Trophoblast cell (in vitro differentiated cells and primary cell): ENCODE measurements around the gene PFN1.

Experiments
- DNase-seq, 2 donors: peaks; one replicate each; pipeline ENCODE4 v3.0.0-alpha.2; 2016
- H2AFZ ChIP-seq: 2 replicates; pipeline ENCODE4 v1.6.1; 2013; ENCODE audit warnings: low read length, moderate library complexity, mild to moderate bottlenecking; ENCODE audit not compliant: insufficient read depth, poor library complexity
- H2AK5ac ChIP-seq: 2 replicates; pipeline ENCODE4 v1.6.1; 2013; ENCODE audit warnings: mild to moderate bottlenecking, low read length
- H2BK120ac ChIP-seq: 2 replicates; pipeline ENCODE4 v1.6.1; 2013; ENCODE audit warnings: low read length, mild to moderate bottlenecking, moderate library complexity; ENCODE audit not compliant: insufficient read depth, poor library complexity
- H2BK12ac ChIP-seq: 2 replicates; pipeline ENCODE4 v1.6.1; 2013; ENCODE audit warnings: mild to moderate bottlenecking, low read length, moderate library complexity
- H2BK5ac ChIP-seq: 2 replicates; pipeline ENCODE4 v1.6.1; 2013; ENCODE audit warnings: low read length, low read depth, moderate library complexity, mild to moderate bottlenecking; ENCODE audit not compliant: poor library complexity
- H3K14ac ChIP-seq: 2 replicates; pipeline ENCODE4 v1.6.1; 2013; ENCODE audit warnings: mild to moderate bottlenecking, low read length
- H3K18ac ChIP-seq: 2 replicates; pipeline ENCODE4 v1.6.1; 2013; ENCODE audit warnings: mild to moderate bottlenecking, low read length
- H3K23ac ChIP-seq: 2 replicates; pipeline ENCODE4 v1.6.1; 2013; ENCODE audit warnings: low read length
- H3K27ac ChIP-seq: 2 replicates; pipeline ENCODE4 v1.5.1; 2013; ENCODE audit warnings: low read depth, mild to moderate bottlenecking, inconsistent platforms, low read length, moderate library complexity
- H3K27me3 ChIP-seq: 2 replicates; pipeline ENCODE4 v1.6.1; 2013; ENCODE audit warnings: inconsistent platforms, mild to moderate bottlenecking, low read length, moderate library complexity; ENCODE audit not compliant: insufficient read depth
- H3K36me3 ChIP-seq, 2 experiments: 1 replicate in 1 of 2; 2 replicates in 1 of 2; pipeline ENCODE4 v1.6.1; 2013; ENCODE audit warnings: low read length in 2 of 2, mild to moderate bottlenecking in 2 of 2, moderate library complexity in 1 of 2; ENCODE audit not compliant: insufficient read depth in 2 of 2, control insufficient read depth in 1 of 2
- H3K4ac ChIP-seq: 2 replicates; pipeline ENCODE4 v1.6.1; 2013; ENCODE audit warnings: low read depth, mild to moderate bottlenecking, low read length, moderate library complexity
- H3K4me1 ChIP-seq, 2 experiments: 1 replicate in 1 of 2; 2 replicates in 1 of 2; pipeline ENCODE4 v1.6.1; 2013; ENCODE audit warnings: low read length in 2 of 2, mild to moderate bottlenecking in 2 of 2, moderate library complexity in 1 of 2; ENCODE audit not compliant: insufficient read depth in 2 of 2, control insufficient read depth in 1 of 2
- H3K4me2 ChIP-seq: 2 replicates; pipeline ENCODE4 v1.6.1; 2013; ENCODE audit warnings: inconsistent platforms, mild to moderate bottlenecking, low read length, moderate library complexity
- H3K4me3 ChIP-seq: 2 replicates; pipeline ENCODE4 v1.5.1; 2013; ENCODE audit warnings: mild to moderate bottlenecking, low read depth, low read length, inconsistent platforms
- H3K79me1 ChIP-seq: one replicate; pipeline ENCODE4 v1.6.1; 2013; ENCODE audit warnings: low read length
- H3K79me2 ChIP-seq: 2 replicates; pipeline ENCODE4 v1.6.1; 2013; ENCODE audit warnings: low read length, mild to moderate bottlenecking; ENCODE audit not compliant: control insufficient read depth, insufficient read depth, poor library complexity
- H3K9ac ChIP-seq: 2 replicates; pipeline ENCODE4 v1.6.1; 2013; ENCODE audit warnings: mild to moderate bottlenecking, low read length
- H3K9me3 ChIP-seq: 2 replicates; pipeline ENCODE4 v1.6.1; 2013; ENCODE audit warnings: low read depth, mild to moderate bottlenecking, control low read depth, inconsistent platforms, low read length; ENCODE audit not compliant: insufficient read depth
- H4K12ac ChIP-seq: 2 replicates; pipeline ENCODE4 v1.6.1; 2013; ENCODE audit warnings: low read depth, mild to moderate bottlenecking, low read length, moderate library complexity
- H4K8ac ChIP-seq: 2 replicates; pipeline ENCODE4 v1.6.1; 2013; ENCODE audit warnings: low read depth, mild to moderate bottlenecking, low read length, moderate library complexity
- H4K91ac ChIP-seq: one replicate; pipeline ENCODE4 v1.6.1; 2013; ENCODE audit warnings: low read depth, mild to moderate bottlenecking, low read length, moderate library complexity
- WGBS: extraction: QIAGEN DNeasy Blood & Tissue Kit; methylation state at CpG from one replicate; pipeline ENCODE4 v1.1.7; 2013; ENCODE audit warnings: missing lambda C conversion rate; ENCODE audit not compliant: insufficient read length, insufficient coverage; ENCODE audit errors: extremely low coverage; 5-methylcytosine and 5-hydroxymethylcytosine counted together

The PFN1 gene

GRCh38 chr17:4987767-4988567 lies 39.6 kb upstream of the PFN1 start:
- Histone ChIP-seq H3K4me2 (peak overlapping the region; percentile 81), H2BK12ac (no peak overlapping the region), H3K9ac (peak overlapping the region; percentile 59), H3K9me3 (no peaks in the 10 kb centered on the region), H3K79me2 (peaks cover 7% of the 10 kb centered on the region), H3K27ac (no peak overlapping the region), H3K27me3 (no peaks in the 10 kb centered on the region), H2BK120ac (peak overlapping the region; percentile 52), H3K79me1 (peaks cover 14% of the 10 kb centered on the region), H2AK5ac (peak overlapping the region; percentile 74), H3K4me3 (peak overlapping the region; percentile 79), H3K36me3 (peaks cover 2% of the 10 kb centered on the region in 2 experiments), H4K12ac (peak overlapping the region; percentile 90), H3K18ac (peak overlapping the region; percentile 24), H3K4ac (peak overlapping the region; percentile 66), H2BK5ac (peak overlapping the region; percentile 34), H2AFZ (peak overlapping the region; percentile 73), H3K4me1 (peaks cover 16 to 19% of the 10 kb centered on the region in 2 experiments), H4K91ac (peak overlapping the region; percentile 88), H3K14ac (peak overlapping the region; percentile 82), H4K8ac (peak overlapping the region; percentile 93), H3K23ac (no peak overlapping the region)
- peak in 1 of 2 donors; percentile 7 for DNase-seq
- WGBS = no CpG with 5 or more reads among the region's 30 CpGs

GRCh38 chr17:4986951-4987766 lies 38.8 kb upstream of the PFN1 start, which contains the start of gene CAMTA2:
TSS of gene CAMTA2 (minus strand) at chr17:4987675. CDS start at chr17:4986222, 1,453 bp downstream.
- Histone ChIP-seq H3K9ac (peak within 1 kb of the TSS; percentile 69), H3K18ac (peak within 1 kb of the TSS; percentile 43), H3K4me3 (peak within 1 kb of the TSS; percentile 79), H3K14ac (peak within 1 kb of the TSS; percentile 82), H4K8ac (peak within 1 kb of the TSS; percentile 93), H3K9me3 (no peaks in the 10 kb centered on the region), H3K27ac (peak within 1 kb of the TSS; percentile 31), H3K36me3 (peaks cover 10% of the 10 kb centered on the region in 2 experiments), H3K79me1 (peaks cover 14% of the 10 kb centered on the region), H2BK12ac (no peak within 1 kb of the TSS), H3K4me2 (peak within 1 kb of the TSS; percentile 81), H3K4ac (peak within 1 kb of the TSS; percentile 66), H3K23ac (no peak within 1 kb of the TSS), H2BK5ac (peak within 1 kb of the TSS; percentile 34), H2BK120ac (peak within 1 kb of the TSS; percentile 52), H2AFZ (peak within 1 kb of the TSS; percentile 73), H3K27me3 (no peaks in the 10 kb centered on the region), H3K4me1 (peaks cover 16 to 19% of the 10 kb centered on the region in 2 experiments), H2AK5ac (peak within 1 kb of the TSS; percentile 74), H4K12ac (peak within 1 kb of the TSS; percentile 90), H4K91ac (peak within 1 kb of the TSS; percentile 88), H3K79me2 (peaks cover 7% of the 10 kb centered on the region)
- peak; percentile 71 to 82 for DNase-seq
- no CpG with 5 or more reads among the region's 78 CpGs for WGBS

GRCh38 chr17:4986403-4986802 lies 38.1 kb upstream of the PFN1 start:
- Histone ChIP-seq H2AK5ac (no peak overlapping the region), H3K27me3 (no peaks in the 10 kb centered on the region), H2BK12ac (no peak overlapping the region), H3K9ac (no peak overlapping the region), H3K79me2 (peaks cover 7% of the 10 kb centered on the region), H3K4me3 (no peak overlapping the region), H3K4me2 (peak overlapping the region; percentile 81), H3K27ac (no peak overlapping the region), H4K12ac (peak overlapping the region; percentile 2), H4K8ac (peak overlapping the region; percentile 17), H2BK120ac (no peak overlapping the region), H3K14ac (no peak overlapping the region), H3K4me1 (peaks cover 16 to 19% of the 10 kb centered on the region in 2 experiments), H3K79me1 (peaks cover 14% of the 10 kb centered on the region), H3K18ac (no peak overlapping the region), H3K4ac (peak overlapping the region; percentile 27), H3K23ac (no peak overlapping the region), H3K36me3 (peaks cover 11 to 16% of the 10 kb centered on the region in 2 experiments), H3K9me3 (no peaks in the 10 kb centered on the region), H2BK5ac (no peak overlapping the region), H4K91ac (no peak overlapping the region), H2AFZ (no peak overlapping the region)
- no peak for DNase-seq
- no CpG with 5 or more reads among the region's 5 CpGs for WGBS

- no CpG with 5 or more reads among the region's 5 CpGs for WGBS
- peaks cover 3% of the 10 kb centered on the region for H3K79me2 ChIP-seq
- no peak overlapping the region for H4K8ac ChIP-seq
- no peak overlapping the region for H3K4ac ChIP-seq
- no peak overlapping the region for H2BK120ac ChIP-seq
- no peaks in the 10 kb centered on the region for H3K27me3 ChIP-seq
- peaks cover 8% of the 10 kb centered on the region in 2 experiments for H3K4me1 ChIP-seq
- no peak overlapping the region for H2BK12ac ChIP-seq
- H3K9me3 ChIP-seq = no peaks in the 10 kb centered on the region
- H3K18ac ChIP-seq = no peak overlapping the region
- H3K79me1 ChIP-seq = peaks cover 7% of the 10 kb centered on the region
- H3K9ac ChIP-seq = no peak overlapping the region
- no peak overlapping the region for H3K23ac ChIP-seq
- no peak overlapping the region for H3K4me2 ChIP-seq
- no peak overlapping the region for H4K91ac ChIP-seq
- no peak overlapping the region for H3K4me3 ChIP-seq
- no peak overlapping the region for H2AFZ ChIP-seq
- H3K36me3 ChIP-seq = peaks cover 38 to 40% of the 10 kb centered on the region in 2 experiments
- DNase-seq = no peak
- no peak overlapping the region for H2AK5ac ChIP-seq
- no peak overlapping the region for H2BK5ac ChIP-seq
- no peak overlapping the region for H4K12ac ChIP-seq
- no peak overlapping the region for H3K14ac ChIP-seq
- H3K27ac ChIP-seq = no peak overlapping the region
Measured at GRCh38 chr17:4982305-4982704, 34.0 kb upstream of the PFN1 start.
